ENCODE data around the gene MICAL2. TPM values are rescaled to one million over a fixed set of nuclear protein-coding genes. Genes with fewer than 3 reads are reported as not detected.

MICAL2 gene
- total RNA-seq, 1 donor from 2014 or later: 10.0 TPM

DNA sequence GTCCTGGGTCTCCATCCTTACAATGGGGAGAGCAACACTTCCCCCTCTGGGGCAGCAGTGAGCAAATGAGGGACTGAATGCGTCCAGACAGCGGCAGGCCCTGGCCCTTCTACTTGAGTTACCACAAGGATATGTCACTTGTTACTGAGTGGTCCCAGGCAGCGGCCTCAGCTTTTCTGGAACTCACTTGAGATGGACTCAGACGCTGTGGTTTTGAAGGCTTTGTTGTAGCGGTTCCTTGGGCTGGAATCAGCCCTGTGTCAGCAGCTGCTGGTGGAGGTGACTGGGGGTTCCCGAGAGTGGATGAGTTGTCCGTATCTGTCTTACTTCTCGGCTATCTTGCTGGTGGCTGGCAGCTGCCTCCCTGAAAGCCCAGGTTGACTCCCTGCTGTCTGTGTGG lies 77.0 kb downstream of the MICAL2 start:
- TF ChIP-seq, protein P1, sequence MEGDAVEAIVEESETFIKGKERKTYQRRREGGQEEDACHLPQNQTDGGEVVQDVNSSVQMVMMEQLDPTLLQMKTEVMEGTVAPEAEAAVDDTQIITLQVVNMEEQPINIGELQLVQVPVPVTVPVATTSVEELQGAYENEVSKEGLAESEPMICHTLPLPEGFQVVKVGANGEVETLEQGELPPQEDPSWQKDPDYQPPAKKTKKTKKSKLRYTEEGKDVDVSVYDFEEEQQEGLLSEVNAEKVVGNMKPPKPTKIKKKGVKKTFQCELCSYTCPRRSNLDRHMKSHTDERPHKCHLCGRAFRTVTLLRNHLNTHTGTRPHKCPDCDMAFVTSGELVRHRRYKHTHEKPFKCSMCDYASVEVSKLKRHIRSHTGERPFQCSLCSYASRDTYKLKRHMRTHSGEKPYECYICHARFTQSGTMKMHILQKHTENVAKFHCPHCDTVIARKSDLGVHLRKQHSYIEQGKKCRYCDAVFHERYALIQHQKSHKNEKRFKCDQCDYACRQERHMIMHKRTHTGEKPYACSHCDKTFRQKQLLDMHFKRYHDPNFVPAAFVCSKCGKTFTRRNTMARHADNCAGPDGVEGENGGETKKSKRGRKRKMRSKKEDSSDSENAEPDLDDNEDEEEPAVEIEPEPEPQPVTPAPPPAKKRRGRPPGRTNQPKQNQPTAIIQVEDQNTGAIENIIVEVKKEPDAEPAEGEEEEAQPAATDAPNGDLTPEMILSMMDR (IDR thresholded peaks at IDR 0.05; ENCODE audit: unreplicated experiment): no peak
- peaks cover 12% of the 10 kb centered on the region for H3K4me1 Mint-ChIP-seq (ENCODE audit: low read depth)
- no peak for DNase-seq (ENCODE audit: low spot score, unreplicated experiment)
- H3K36me3 Mint-ChIP-seq (ENCODE audit: insufficient read depth): no peaks in the 10 kb centered on the region
- H3K27ac Mint-ChIP-seq: no peak overlapping the region
- H3K4me3 Mint-ChIP-seq (ENCODE audit: low read depth): no peak overlapping the region
- no peaks in the 10 kb centered on the region for H3K27me3 Mint-ChIP-seq
- H3K9me3 Mint-ChIP-seq (ENCODE audit: low read depth): no peaks in the 10 kb centered on the region

DNA sequence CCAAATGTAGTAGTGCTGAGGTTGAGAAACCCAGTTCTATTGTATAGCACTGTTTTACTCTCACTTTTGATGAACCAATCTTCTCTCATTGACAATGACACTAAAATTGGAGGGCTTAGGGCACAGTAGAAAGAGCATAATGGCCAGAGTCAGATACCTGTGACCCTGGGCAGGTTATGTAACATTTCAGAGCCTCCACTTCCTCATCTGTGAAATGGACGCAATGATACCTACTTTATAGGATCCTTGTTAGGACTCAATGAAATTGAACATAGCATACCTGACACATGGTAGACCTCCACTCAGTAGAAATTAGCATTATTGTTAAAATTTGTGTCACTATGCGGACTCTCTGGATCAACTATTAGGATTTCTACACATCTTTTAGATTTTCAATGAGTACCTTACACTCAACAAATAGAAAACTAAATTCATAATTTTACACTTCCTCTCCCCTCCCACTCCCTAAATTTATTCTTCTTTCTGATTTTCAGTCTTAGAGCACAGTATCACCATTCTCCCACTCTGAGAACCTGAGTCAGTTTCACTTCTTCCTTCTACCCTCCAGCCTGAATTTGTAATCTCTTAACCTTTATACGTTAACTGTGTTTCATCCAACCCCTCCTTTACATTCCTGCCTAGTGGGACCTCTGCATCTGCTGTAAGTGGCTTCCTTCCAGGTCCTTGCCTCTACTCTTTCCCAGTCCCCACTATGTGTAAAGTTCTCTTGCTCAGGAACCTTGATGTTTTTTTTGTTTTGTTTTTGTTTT lies 78.3 kb downstream of the MICAL2 start:
- Mint-ChIP-seq H3K4me3 (ENCODE audit: low read depth) (no peak overlapping the region), H3K4me1 (ENCODE audit: low read depth) (peaks cover 4% of the 10 kb centered on the region), H3K36me3 (ENCODE audit: insufficient read depth) (no peaks in the 10 kb centered on the region), H3K27ac (no peak overlapping the region), H3K9me3 (ENCODE audit: low read depth) (no peaks in the 10 kb centered on the region), H3K27me3 (no peaks in the 10 kb centered on the region)
- no peak for DNase-seq (ENCODE audit: low spot score, unreplicated experiment)
- TF ChIP-seq, protein P1 (IDR thresholded peaks at IDR 0.05; ENCODE audit: unreplicated experiment): no peak

DNA sequence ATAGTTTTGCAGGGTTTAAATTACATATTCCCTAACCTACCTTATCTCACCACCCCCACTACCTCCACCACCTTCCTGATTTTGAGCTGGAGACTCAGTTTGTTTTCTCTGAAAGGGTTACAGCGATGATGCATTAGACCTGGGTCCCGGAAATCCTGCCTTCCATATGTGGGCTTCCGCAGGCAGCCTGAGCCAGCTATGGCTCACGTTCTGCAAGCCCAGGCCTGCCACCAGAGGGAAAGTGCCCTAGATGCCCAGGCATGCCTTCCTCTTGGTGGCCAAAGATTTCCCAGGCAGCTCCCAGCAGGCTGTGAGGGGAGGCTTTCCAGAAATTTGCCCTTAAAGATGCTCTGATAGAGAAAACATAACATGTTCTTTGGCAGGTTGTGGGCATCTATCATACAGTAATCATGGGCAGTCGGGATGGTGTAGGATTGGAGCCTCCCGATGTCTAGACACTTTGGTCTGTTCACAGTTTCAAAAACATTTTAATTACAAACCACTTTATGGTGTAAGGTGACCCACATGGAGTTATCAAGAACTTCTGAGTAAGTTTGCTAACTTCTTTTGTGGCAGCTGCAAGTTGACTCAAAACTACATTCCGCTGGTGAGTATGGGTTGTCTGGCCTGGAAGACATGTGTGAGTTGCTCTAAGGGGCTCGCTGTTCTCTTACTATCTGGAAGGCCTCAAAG lies 79.3 kb downstream of the MICAL2 start:
- H3K4me3 Mint-ChIP-seq (ENCODE audit: low read depth): no peak overlapping the region
- TF ChIP-seq, protein P1 (IDR thresholded peaks at IDR 0.05; ENCODE audit: unreplicated experiment): no peak
- DNase-seq (ENCODE audit: low spot score, unreplicated experiment): no peak
- H3K27ac Mint-ChIP-seq: no peak overlapping the region
- no peaks in the 10 kb centered on the region for H3K27me3 Mint-ChIP-seq
- peaks cover 7% of the 10 kb centered on the region for H3K4me1 Mint-ChIP-seq (ENCODE audit: low read depth)
- H3K9me3 Mint-ChIP-seq (ENCODE audit: low read depth): no peaks in the 10 kb centered on the region
- H3K36me3 Mint-ChIP-seq (ENCODE audit: insufficient read depth): no peaks in the 10 kb centered on the region

DNA sequence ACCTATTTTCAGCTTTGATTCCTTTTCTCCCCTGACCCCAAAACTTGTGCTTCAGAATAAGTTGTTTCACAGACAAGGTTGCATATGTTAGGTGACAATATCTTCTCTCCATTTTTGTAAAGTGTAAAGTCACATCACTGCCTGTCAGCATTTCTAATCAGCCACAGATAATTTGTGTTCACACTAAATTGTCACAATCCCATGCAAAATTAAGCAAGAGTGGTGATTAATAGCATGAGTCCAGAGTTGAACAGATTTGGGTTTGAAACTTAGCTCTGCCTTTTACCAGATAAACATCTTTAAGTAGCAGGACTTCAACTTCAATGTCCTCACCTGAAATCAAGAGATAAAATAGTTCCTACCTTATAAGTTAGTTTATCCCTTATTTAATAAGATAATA lies 80.1 kb downstream of the MICAL2 start:
- Mint-ChIP-seq H3K4me1 (ENCODE audit: low read depth) (peaks cover 11% of the 10 kb centered on the region), H3K4me3 (ENCODE audit: low read depth) (no peak overlapping the region), H3K9me3 (ENCODE audit: low read depth) (no peaks in the 10 kb centered on the region), H3K27me3 (no peaks in the 10 kb centered on the region), H3K27ac (no peak overlapping the region), H3K36me3 (ENCODE audit: insufficient read depth) (no peaks in the 10 kb centered on the region)
- TF ChIP-seq, protein P1 (IDR thresholded peaks at IDR 0.05; ENCODE audit: unreplicated experiment): no peak
- no peak for DNase-seq (ENCODE audit: low spot score, unreplicated experiment)

DNA sequence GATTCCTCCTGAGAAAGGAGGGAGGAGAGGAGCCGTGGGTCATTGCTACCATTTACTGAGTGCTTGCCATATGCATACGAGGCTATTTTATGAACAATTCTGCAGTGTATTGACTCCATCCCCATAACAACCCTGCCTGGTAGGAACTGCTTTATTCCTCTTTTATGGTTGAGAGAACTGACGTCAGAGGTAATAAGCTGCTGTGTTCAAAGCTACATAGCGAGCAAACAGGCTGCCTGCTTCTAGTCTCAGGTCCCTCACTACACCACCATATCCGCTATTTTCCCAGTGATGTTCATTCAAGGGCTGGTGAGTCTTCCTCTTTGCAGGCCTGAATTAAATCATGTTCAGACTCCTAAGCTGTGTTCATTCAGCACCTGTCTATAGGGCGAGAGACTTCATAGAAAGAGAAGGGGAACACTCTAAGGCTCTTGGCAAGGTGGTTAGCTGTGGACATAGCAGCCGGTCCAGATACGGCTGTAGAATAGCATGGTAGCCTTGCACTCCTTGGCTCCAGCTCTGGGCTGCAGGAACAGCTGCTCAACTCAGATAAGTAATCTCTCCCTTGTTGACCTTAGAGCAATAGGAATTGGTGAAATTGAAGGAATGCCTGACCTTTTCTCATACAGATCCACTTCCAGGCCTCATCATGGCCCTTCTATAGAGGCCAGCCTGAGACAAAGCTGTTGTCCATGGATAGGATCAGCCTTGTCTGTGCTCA lies 82.6 kb downstream of the MICAL2 start:
- no peak for DNase-seq (ENCODE audit: low spot score, unreplicated experiment)
- Mint-ChIP-seq H3K27ac (no peak overlapping the region), H3K4me1 (ENCODE audit: low read depth) (peaks cover 18% of the 10 kb centered on the region), H3K9me3 (ENCODE audit: low read depth) (no peaks in the 10 kb centered on the region), H3K36me3 (ENCODE audit: insufficient read depth) (no peaks in the 10 kb centered on the region), H3K27me3 (no peaks in the 10 kb centered on the region), H3K4me3 (ENCODE audit: low read depth) (no peak overlapping the region)
- TF ChIP-seq, protein P1 (IDR thresholded peaks at IDR 0.05; ENCODE audit: unreplicated experiment): no peak
